ENCODE measurements around the gene ELAVL2.

The ELAVL2 gene

GRCh38 chr9:23826120-23826629 lies at the start of gene ELAVL2:
Gene ELAVL2 (minus strand): TSS chr9:23826240. CDS start chr9:23762234, 64,006 bp downstream.
- peak in 1 of 2 donors; percentile 5 for DNase-seq (ENCODE audit: extremely low read depth in 1 of 2, low read depth in 1 of 2)

DNA sequence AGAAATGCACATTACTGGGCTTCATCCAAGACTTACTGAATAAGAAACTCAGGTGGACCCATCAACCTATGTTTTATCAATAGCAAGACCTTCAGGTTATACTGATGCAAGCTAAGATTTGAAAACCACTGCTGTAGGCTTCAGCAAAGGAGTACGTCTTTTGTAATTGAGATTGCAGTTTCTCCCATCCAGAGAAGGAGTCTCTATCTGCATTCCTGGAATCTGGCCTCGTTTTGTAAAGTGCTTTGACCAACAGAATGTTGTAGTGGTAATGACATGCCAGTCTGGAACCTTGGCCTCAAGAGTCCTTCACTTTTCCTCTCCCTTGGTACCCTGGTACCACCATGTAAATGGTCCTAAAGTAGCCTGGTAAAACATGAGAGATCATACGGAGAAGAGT lies 32.2 kb upstream of the ELAVL2 start:
- no peak for DNase-seq (ENCODE audit: extremely low read depth in 1 of 2, low read depth in 1 of 2)

- DNase-seq (ENCODE audit: extremely low read depth in 1 of 2, low read depth in 1 of 2): no peak
Observed at GRCh38 chr9:23855873-23856604, 30.0 kb upstream of the ELAVL2 start.

GRCh38 chr9:23850690-23851629 lies 24.9 kb upstream of the ELAVL2 start:
- DNase-seq (ENCODE audit: extremely low read depth in 1 of 2, low read depth in 1 of 2): no peak

DNA sequence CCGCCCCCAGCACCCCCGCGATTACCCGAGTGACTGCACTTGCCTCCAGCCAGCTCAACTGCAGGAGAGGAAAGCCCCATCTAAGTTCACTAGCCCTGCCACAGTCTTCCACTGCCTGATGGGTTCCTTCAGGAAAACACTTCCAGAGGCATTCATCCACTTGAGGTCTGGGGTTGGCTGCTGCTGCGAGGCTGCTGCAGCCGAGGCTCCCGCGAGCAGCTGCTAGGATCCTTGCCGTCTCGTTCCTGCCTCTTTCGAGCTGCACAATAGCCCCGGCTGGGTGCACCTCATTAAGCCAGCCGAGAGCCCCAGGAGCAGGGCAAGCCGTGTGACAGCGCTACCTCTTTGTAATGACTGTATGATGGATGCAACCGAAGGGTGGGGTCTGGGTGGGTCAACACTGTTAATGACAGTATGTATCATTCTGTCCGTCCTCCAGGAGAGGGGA lies 24.2 kb upstream of the ELAVL2 start:
- DNase-seq (ENCODE audit: extremely low read depth in 1 of 2, low read depth in 1 of 2): no peak

- no peak for DNase-seq (ENCODE audit: extremely low read depth in 1 of 2, low read depth in 1 of 2)
Observed at GRCh38 chr9:23849379-23850035, 23.5 kb upstream of the ELAVL2 start.

DNA sequence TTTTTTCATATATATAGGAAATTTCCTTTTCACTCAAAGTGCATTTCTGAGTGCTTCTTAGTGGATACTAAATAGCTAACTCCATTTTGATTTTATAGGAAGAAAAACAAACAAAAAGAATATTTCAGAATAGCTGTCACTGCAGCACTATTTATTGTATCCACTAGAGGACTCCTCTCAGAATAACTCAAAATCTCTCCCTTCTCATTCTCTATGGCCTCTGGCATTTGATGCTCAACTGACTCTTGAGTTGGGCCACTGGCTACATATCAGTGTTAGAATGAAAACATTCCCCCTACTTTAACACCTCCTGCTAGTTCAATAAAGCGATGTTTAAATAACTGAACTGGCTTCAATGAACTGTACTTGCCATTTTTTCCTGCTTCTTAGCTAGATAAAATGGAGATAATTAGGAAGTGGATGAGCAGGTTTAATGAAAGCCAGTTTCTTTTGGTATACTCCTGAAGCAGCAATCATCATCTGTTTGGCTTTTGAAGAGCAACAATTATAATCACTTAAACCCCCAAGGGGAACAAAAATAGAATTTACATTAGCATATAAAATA lies 16.6 kb upstream of the ELAVL2 start:
- DNase-seq (ENCODE audit: extremely low read depth in 1 of 2, low read depth in 1 of 2): no peak

DNA sequence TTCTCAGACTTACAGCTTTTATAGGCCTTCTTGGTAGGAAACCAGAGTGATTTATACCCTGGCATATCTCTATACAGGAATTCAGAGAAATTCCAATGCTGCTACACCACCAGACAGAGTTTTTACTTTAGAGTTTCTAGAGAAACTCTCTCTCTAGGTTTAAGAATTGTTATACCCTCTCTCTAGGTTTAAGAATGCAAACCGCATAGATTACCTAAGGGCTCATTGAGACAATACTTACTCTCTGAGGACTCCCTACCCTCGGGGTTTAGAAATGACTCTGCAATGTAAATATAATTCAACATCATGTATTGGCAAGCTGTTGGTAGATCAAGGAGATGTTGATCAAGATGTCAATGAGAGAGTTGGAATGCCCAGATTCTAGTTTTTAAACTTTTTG lies 15.3 kb upstream of the ELAVL2 start:
- DNase-seq (ENCODE audit: extremely low read depth in 1 of 2, low read depth in 1 of 2): no peak

DNA sequence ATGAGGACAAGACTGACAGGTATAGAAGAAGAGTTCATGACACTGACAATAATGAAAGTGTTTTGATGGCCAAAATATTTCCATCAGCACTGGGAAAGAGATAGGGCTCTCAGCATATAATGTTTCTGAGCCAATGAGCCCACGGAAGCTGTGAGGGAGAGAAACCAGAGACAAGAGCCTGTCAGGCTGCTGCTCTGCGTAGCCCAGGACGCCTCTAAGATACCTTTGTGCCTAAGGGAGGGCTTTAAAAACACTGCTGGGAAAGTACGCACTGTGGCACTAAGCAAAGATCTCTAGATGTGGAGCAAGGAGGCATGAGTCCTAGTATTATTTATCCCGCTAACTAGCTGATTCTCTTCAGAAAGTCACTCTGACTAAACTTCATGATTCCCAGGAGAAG lies 11.0 kb upstream of the ELAVL2 start:
- no peak for DNase-seq (ENCODE audit: extremely low read depth in 1 of 2, low read depth in 1 of 2)

DNA sequence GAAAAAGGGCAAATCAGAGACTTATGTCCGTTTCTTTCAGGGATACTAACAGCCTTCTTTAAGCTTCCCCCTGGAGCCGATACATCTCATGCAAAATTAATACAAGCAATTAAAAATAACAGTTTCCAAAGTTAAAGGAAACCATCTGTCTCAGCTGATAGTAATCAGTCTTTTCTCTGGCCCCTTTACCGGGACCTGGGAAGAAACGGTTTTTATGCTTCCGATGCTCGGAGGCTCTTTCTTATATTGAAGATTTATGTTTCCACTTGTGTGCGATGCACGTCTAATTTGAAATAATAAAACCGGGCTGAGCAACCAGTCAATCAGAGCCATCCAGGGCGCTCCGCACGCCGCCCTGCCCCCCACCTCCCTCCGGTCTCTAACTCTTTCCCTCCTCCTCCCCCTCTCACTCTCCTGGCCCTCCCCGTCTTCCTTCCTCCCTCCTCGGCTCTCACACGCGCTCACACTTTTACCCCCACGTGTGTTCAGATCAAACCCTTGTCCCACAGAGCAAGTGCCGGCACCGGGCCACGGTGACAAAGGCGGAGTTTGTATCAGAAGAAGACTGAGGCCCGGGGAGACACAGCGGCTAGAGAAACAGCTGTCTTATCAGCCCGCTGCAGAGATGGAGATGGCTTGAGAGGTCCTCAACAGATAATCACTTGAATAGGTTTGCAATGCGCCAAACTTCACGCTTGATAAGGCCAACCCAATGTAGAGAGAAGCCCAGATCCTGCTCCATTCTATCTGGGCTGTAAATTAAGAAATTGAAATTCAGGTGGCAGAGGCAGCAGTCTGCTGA lies 5.1 kb upstream of the ELAVL2 start:
- DNase-seq (ENCODE audit: extremely low read depth in 1 of 2, low read depth in 1 of 2): no peak

- DNase-seq (ENCODE audit: extremely low read depth in 1 of 2, low read depth in 1 of 2): no peak
Observed at GRCh38 chr9:23830476-23830805, 4.4 kb upstream of the ELAVL2 start.

- no peak for DNase-seq (ENCODE audit: extremely low read depth in 1 of 2, low read depth in 1 of 2)
Observed at GRCh38 chr9:23829580-23830475, 3.8 kb upstream of the ELAVL2 start.

DNA sequence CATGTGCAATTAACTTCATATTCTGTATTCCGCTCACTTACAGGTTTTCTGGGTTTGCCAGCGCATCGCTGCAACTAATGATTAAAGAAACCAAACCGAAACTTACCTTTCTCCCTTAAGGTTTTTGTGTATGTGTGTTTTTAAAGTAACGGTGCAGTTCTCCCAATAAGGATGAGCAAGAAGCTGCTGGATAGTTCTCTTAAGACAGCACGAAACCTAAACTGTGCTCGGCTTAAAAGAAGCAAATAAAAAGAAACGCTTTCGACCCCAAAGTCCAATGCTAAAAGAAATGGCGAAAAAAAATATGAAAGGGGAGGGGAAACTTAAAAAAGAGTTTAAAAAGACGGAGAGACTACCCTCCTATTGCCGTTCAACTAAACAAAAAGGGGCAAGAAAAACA lies 340 bp downstream of the ELAVL2 start:
- DNase-seq (ENCODE audit: extremely low read depth in 1 of 2, low read depth in 1 of 2): no peak

GRCh38 chr9:23824830-23825591 lies 1.0 kb downstream of the ELAVL2 start:
- DNase-seq (ENCODE audit: extremely low read depth in 1 of 2, low read depth in 1 of 2): no peak

GRCh38 chr9:23823986-23824829 lies 1.8 kb downstream of the ELAVL2 start:
- no peak for DNase-seq (ENCODE audit: extremely low read depth in 1 of 2, low read depth in 1 of 2)

GRCh38 chr9:23823269-23823668 lies 2.8 kb downstream of the ELAVL2 start:
- DNase-seq (ENCODE audit: extremely low read depth in 1 of 2, low read depth in 1 of 2): no peak

Measured in stimulated activated CD8-positive, alpha-beta memory T cell treated with anti-CD3 and anti-CD28 coated beads, Interleukin-7, amount 100 ng/mL, for 48 hours (primary cell).